Spleen (tissue), 11 donors: ENCODE results near the gene TREML2. TPM values are rescaled to one million over a fixed set of nuclear protein-coding genes. Genes with fewer than 3 reads are reported as not detected.

ENCODE experiments used
- DNase-seq: peaks from one replicate; pipeline ENCODE4 v3.0.0-alpha.2; 2020
- H3K27ac ChIP-seq, 8 donors: fragments of 200-600 bp; sonication (generic) in 7 of 8; 1 replicate in 4 of 8; 2 replicates in 4 of 8; pipeline versions ENCODE4 v1.5.0 to v1.8.0; 2016 to 2021; ENCODE audit warnings: inconsistent platforms in 4 of 8, mild to moderate bottlenecking in 4 of 8, moderate library complexity in 1 of 8
- H3K27me3 ChIP-seq, 7 donors: fragments of 200-600 bp; sonication (generic) in 6 of 7; replicated peaks in 1 of 7; 1 replicate in 4 of 7; 2 replicates in 3 of 7; pipeline versions ENCODE4 v1.5.0 to v1.8.0; 2016 to 2021; ENCODE audit warnings: inconsistent platforms in 3 of 7, mild to moderate bottlenecking in 1 of 7
- H3K36me3 ChIP-seq, 6 donors: fragments of 200-600 bp; sonication (generic) in 5 of 6; 1 replicate in 4 of 6; 2 replicates in 2 of 6; pipeline versions ENCODE4 v1.5.0 to v1.8.0; 2016 to 2021; ENCODE audit warnings: inconsistent platforms in 2 of 6
- H3K4me1 ChIP-seq, 6 donors: fragments of 200-600 bp; sonication (generic) in 5 of 6; 1 replicate in 3 of 6; 2 replicates in 3 of 6; pipeline versions ENCODE4 v1.5.0 to v1.8.0; 2016 to 2021; ENCODE audit warnings: inconsistent platforms in 3 of 6
- H3K4me3 ChIP-seq, 8 donors: fragments of 200-600 bp; sonication (generic) in 7 of 8; 1 replicate in 4 of 8; 2 replicates in 4 of 8; pipeline versions ENCODE4 v1.5.0 to v1.8.0; 2016 to 2021; ENCODE audit warnings: inconsistent platforms in 4 of 8, mild to moderate bottlenecking in 4 of 8, moderate library complexity in 2 of 8
- H3K9me3 ChIP-seq, 8 donors: fragments of 200-600 bp; sonication (generic) in 7 of 8; 1 replicate in 4 of 8; 2 replicates in 4 of 8; pipeline versions ENCODE4 v1.5.0 to v1.8.0; 2016 to 2021; ENCODE audit warnings: inconsistent platforms in 4 of 8
- POLR2A ChIP-seq, 3 donors: fragments of 450-650 bp; IDR thresholded peaks; one replicate each; pipeline ENCODE4 v1.5.1; 2017; ENCODE audit warnings: antibody characterized with exemption in 3 of 3, mild to moderate bottlenecking in 1 of 3
- POLR2AphosphoS5 ChIP-seq, 3 donors: sonication (generic); formaldehyde crosslinking; IDR thresholded peaks; one replicate each; pipeline ENCODE4 v1.5.1; 2017; ENCODE audit warnings: antibody characterized with exemption in 3 of 3
- WGBS, 5 donors: extraction: QIAGEN DNeasy Blood & Tissue Kit in 3 of 5; methylation state at CpG; one replicate each; pipeline versions ENCODE4 v1.1.5 to v1.1.7; 2013 to 2018; 5-methylcytosine and 5-hydroxymethylcytosine counted together
- intact Hi-C: fragments of 100-400 bp; cut with DNase I; formaldehyde crosslinking; loops from one replicate; pipeline ENCODE4 v1.15.0; 2023; ENCODE audit warnings: low total_unique reads
- polyA plus RNA-seq, 3 donors: library from polyadenylated mRNA; stranded (reverse); fragments of 200-250 nt; gene quantifications; one replicate each; pipeline ENCODE4 v1.2.1, GENCODE V29; 2013
- total RNA-seq, 7 donors: library from RNA; depleted of rRNA in 3 of 7; stranded (reverse); fragments of >200 nt in 3 of 7; fragmentation: NEBNext Ultra II Directional in 4 of 7; extraction: Animal tissue kit (Norgen Biotek cat#: 25700) in 4 of 7; gene quantifications; one replicate each; pipeline versions ENCODE4 v1.1.0 to v1.2.1, GENCODE V29; 2016 to 2021
- TF ChIP-seq, protein P1 (sequence below), 11 experiments: fragments of 200-600 bp in 7 of 11; fragments of 450-650 bp in 4 of 11; sonication (generic) in 4 of 11; IDR thresholded peaks in 8 of 11; conservative IDR thresholded peaks in 3 of 11; 1 replicate in 7 of 11; 2 replicates in 4 of 11; pipeline versions ENCODE4 v1.4.0 to v1.8.0; 2016 to 2021; ENCODE audit warnings: antibody characterized with exemption in 11 of 11, inconsistent platforms in 4 of 11, mild to moderate bottlenecking in 1 of 11
- donor health status: healthy with polysubstance abuse.
- donor health status: DM: no; HTN: no; CAD: no; lungs with moderate emphysema.
- donor health status: DM: no; HTN: no; CAD: no.
- donor health status: Bipolar disorder and iron deficiency.
- donor health status: healthy.
- donor health status: DM: no; HTN: no; CAD: no.
- donor health status: DM: yes; HTN: yes; CAD: no.

The TREML2 gene
- total and polyA plus RNA-seq, 10 donors = 1.9 to 28.8 (median 10.2) TPM

DNA sequence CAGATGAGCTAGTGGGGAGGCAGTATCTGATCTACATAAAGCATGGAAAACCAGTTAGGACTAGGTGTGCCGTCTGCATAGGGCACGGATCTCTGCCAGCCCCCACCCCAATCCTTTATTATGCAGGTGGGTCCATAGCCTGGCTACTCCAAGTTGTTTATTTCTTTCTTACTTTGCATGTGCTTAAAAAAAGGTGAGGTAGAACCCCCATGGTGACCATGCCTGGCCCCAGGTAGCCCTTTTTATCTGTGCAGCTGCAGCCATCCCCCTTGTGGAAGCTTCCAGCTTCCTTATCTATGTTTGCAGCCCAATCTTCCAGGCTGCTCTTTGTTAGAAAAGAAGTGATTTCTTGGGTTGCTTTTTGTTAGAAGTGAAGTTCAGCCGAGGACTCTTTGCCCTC is 29.0 kb downstream of the TREML2 start:
- DNase-seq = no peak
- intact Hi-C loops = no loop called here
- TF ChIP-seq POLR2AphosphoS5 (IDR thresholded peaks at IDR 0.05) (no peak), POLR2A (IDR thresholded peaks at IDR 0.05) (no peak)
- TF ChIP-seq, protein P1, sequence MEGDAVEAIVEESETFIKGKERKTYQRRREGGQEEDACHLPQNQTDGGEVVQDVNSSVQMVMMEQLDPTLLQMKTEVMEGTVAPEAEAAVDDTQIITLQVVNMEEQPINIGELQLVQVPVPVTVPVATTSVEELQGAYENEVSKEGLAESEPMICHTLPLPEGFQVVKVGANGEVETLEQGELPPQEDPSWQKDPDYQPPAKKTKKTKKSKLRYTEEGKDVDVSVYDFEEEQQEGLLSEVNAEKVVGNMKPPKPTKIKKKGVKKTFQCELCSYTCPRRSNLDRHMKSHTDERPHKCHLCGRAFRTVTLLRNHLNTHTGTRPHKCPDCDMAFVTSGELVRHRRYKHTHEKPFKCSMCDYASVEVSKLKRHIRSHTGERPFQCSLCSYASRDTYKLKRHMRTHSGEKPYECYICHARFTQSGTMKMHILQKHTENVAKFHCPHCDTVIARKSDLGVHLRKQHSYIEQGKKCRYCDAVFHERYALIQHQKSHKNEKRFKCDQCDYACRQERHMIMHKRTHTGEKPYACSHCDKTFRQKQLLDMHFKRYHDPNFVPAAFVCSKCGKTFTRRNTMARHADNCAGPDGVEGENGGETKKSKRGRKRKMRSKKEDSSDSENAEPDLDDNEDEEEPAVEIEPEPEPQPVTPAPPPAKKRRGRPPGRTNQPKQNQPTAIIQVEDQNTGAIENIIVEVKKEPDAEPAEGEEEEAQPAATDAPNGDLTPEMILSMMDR (IDR thresholded peaks at IDR 0.05 in 8 of 11, conservative IDR thresholded peaks at IDR 0.05 in 3 of 11) = no peak
- H3K9me3 ChIP-seq = no peaks in the 10 kb centered on the region
- H3K27ac ChIP-seq = no peak overlapping the region
- H3K36me3 ChIP-seq = no peaks in the 10 kb centered on the region
- H3K27me3 ChIP-seq = peaks cover 0 to 5% (median 0%) of the 10 kb centered on the region in 7 donors
- WGBS, 5 donors = 40 to 75% (median 59%) methylated on average over 3 of the region's 3 CpGs
- H3K4me1 ChIP-seq = no peaks in the 10 kb centered on the region
- no peak overlapping the region for H3K4me3 ChIP-seq

- no peaks in the 10 kb centered on the region for H3K4me1 ChIP-seq
- H3K27ac ChIP-seq = no peak overlapping the region
- no peak for DNase-seq
- intact Hi-C loops = no loop called here
- peaks cover 0 to 5% (median 0%) of the 10 kb centered on the region in 7 donors for H3K27me3 ChIP-seq
- no peaks in the 10 kb centered on the region for H3K9me3 ChIP-seq
- 67 to 84% (median 72%) methylated on average over 4 of the region's 4 CpGs for WGBS, 5 donors
- no peaks in the 10 kb centered on the region for H3K36me3 ChIP-seq
- TF ChIP-seq, protein P1 (IDR thresholded peaks at IDR 0.05 in 8 of 11, conservative IDR thresholded peaks at IDR 0.05 in 3 of 11) = no peak
- TF ChIP-seq POLR2AphosphoS5 (IDR thresholded peaks at IDR 0.05) (no peak), POLR2A (IDR thresholded peaks at IDR 0.05) (no peak)
- H3K4me3 ChIP-seq = no peak overlapping the region
Observed at GRCh38 chr6:41170547-41171160, 30.3 kb downstream of the TREML2 start.

DNA sequence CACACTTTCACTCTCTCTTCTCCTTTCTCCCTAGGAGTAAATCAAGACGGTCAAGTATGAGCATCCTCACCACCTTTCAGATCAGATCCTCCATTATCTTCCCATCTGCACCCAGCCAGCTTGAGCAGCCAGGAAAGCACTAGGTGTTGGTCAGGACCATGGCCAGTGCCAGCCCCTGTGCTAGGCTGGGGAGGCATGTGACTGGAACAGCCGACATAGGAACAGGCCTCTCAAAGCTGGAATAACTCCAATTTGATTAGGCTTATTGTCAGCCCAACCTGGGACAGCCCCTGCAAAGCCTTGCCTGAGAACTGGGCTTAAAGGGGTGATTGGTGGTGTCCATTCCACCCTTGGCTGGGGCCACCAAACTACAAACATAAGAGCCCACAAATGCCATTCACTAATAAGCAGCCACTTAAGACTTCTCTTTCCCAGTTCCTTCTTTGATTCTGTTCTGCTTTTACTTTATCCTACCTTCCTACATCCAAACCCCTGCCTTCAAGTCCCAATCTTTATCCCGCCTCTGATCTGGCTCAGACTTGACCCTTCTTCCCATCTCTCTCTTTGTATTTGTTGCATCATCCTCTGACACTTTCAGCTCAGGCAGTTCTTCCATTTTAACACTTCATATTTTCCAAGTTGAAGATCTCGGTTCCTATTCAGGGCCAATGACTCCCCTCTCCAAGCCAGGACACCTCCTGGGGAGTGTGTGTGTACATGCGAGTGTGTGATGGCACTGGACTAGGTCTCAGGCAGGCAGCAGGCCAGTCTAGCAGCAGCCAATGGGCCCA is 33.6 kb downstream of the TREML2 start:
- Histone ChIP-seq H3K27ac (no peak overlapping the region), H3K27me3 (no peaks in the 10 kb centered on the region), H3K4me3 (no peak overlapping the region), H3K4me1 (no peaks in the 10 kb centered on the region), H3K9me3 (no peaks in the 10 kb centered on the region), H3K36me3 (no peaks in the 10 kb centered on the region)
- 68 to 76% (median 72%) methylated on average over 5 of the region's 5 CpGs for WGBS, 5 donors
- TF ChIP-seq POLR2AphosphoS5 (IDR thresholded peaks at IDR 0.05) (no peak), POLR2A (IDR thresholded peaks at IDR 0.05) (no peak)
- TF ChIP-seq, protein P1 (IDR thresholded peaks at IDR 0.05 in 8 of 11, conservative IDR thresholded peaks at IDR 0.05 in 3 of 11) = no peak
- intact Hi-C loops = no loop called here
- DNase-seq = no peak

- WGBS, 5 donors = 72 to 85% (median 81%) methylated on average over 4 of the region's 4 CpGs
- no peaks in the 10 kb centered on the region for H3K36me3 ChIP-seq
- intact Hi-C loops = no loop called here
- H3K4me1 ChIP-seq = peaks cover 0 to 7% (median 0%) of the 10 kb centered on the region in 6 donors
- H3K27ac ChIP-seq = no peak overlapping the region
- no peaks in the 10 kb centered on the region for H3K9me3 ChIP-seq
- TF ChIP-seq, protein P1 (IDR thresholded peaks at IDR 0.05 in 8 of 11, conservative IDR thresholded peaks at IDR 0.05 in 3 of 11) = no peak
- TF ChIP-seq POLR2AphosphoS5 (IDR thresholded peaks at IDR 0.05) = no peak
- TF ChIP-seq POLR2A (IDR thresholded peaks at IDR 0.05) = no peak
- H3K4me3 ChIP-seq = no peak overlapping the region
- DNase-seq = no peak
- peaks cover 0 to 13% (median 0%) of the 10 kb centered on the region in 7 donors for H3K27me3 ChIP-seq
Observed at GRCh38 chr6:41164551-41165120, 36.3 kb downstream of the TREML2 start.
